Measurements from ENCODE around the gene EPHA1. TPM values are rescaled to one million over a fixed set of nuclear protein-coding genes. Genes with fewer than 3 reads are reported as not detected.

EPHA1 gene
- total and polyA plus RNA-seq, 2 donors (not counting 3 experiments of a cell fraction or from before 2014, with no cell fraction given), result 0.07 TPM; not detected in 1

DNA sequence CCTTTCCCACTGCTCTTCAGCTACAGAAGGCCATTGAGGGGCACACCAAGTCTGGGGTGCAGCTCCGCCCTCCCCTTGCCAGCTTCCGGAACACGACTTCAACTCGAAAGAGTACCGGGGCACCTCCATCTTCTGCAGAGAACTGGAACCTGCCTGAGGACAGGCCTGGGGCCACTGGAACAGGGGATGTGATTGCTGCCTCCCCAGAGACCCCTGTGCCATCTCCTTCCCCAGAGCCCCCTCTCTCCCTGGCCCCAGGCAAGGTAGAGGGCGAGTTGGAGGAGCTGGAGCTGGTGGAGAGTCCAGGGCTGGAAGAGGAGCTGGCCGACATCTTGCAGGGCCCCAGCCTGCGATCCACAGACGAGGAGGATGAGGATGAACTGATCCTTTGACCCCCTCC lies 57.1 kb downstream of the EPHA1 start:
- Histone ChIP-seq H3K27me3 (ENCODE audit: control insufficient read depth in 2 of 2, insufficient read depth in 2 of 2, low read length in 2 of 2) (peaks cover 10 to 21% of the 10 kb centered on the region in 2 experiments), H3K4me3 (replicated peaks in 1 of 3; ENCODE audit: insufficient read depth in 1 of 3, low read depth in 1 of 3, low read length in 3 of 3) (no peak overlapping the region), H3K4me1 (ENCODE audit: control insufficient read depth, extremely low read depth, insufficient read depth, low read length) (no peaks in the 10 kb centered on the region), H3K4me2 (ENCODE audit: insufficient read depth, low read length) (no peak overlapping the region), H3K36me3 (ENCODE audit: control insufficient read depth in 2 of 2, extremely low read depth in 1 of 2, insufficient read depth in 2 of 2, low read length in 2 of 2) (no peaks in the 10 kb centered on the region), H3K9me1 (replicated peaks; ENCODE audit: control insufficient read depth, extremely low read depth, insufficient read depth, low read length) (no peaks in the 10 kb centered on the region), H4K20me1 (replicated peaks; ENCODE audit: control insufficient read depth, extremely low read depth, insufficient read depth, low read length) (no peaks in the 10 kb centered on the region), H2AFZ (ENCODE audit: low read depth, low read length) (no peak overlapping the region), H3K79me2 (ENCODE audit: control insufficient read depth, insufficient read depth, low read length) (no peaks in the 10 kb centered on the region), H3K9ac (replicated peaks; ENCODE audit: extremely low read depth, insufficient read depth, low read length) (no peak overlapping the region), H3K9me3 (replicated peaks; ENCODE audit: control insufficient read depth, insufficient read depth, low read length) (no peaks in the 10 kb centered on the region), H3K27ac (ENCODE audit: insufficient read depth, low read depth, low read length) (no peak overlapping the region)
- dilution Hi-C loops (cut with MboI; ENCODE audit: extremely low pct_ligation_motif_present, low sequenced_read_pairs) (no loop called here), intact Hi-C loops (cut with micrococcal nuclease) (no loop called here)
- BruUV-seq (replicated peaks), result no TSS peak
- no peak for FAIRE-seq
- ChIA-PET CTCF (no interaction called here), POLR2A (no interaction called here)
- TF ChIP-seq JUN (IDR thresholded peaks at IDR 0.05; ENCODE audit: borderline replicate concordance, insufficient read depth, insufficient read length, low read depth), result no peak
- TF ChIP-seq, protein P1, sequence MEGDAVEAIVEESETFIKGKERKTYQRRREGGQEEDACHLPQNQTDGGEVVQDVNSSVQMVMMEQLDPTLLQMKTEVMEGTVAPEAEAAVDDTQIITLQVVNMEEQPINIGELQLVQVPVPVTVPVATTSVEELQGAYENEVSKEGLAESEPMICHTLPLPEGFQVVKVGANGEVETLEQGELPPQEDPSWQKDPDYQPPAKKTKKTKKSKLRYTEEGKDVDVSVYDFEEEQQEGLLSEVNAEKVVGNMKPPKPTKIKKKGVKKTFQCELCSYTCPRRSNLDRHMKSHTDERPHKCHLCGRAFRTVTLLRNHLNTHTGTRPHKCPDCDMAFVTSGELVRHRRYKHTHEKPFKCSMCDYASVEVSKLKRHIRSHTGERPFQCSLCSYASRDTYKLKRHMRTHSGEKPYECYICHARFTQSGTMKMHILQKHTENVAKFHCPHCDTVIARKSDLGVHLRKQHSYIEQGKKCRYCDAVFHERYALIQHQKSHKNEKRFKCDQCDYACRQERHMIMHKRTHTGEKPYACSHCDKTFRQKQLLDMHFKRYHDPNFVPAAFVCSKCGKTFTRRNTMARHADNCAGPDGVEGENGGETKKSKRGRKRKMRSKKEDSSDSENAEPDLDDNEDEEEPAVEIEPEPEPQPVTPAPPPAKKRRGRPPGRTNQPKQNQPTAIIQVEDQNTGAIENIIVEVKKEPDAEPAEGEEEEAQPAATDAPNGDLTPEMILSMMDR (IDR thresholded peaks at IDR 0.05; ENCODE audit: extremely low read depth in 1 of 2, insufficient read depth in 1 of 2, low read depth in 1 of 2, low read length in 2 of 2), result no peak
- TF ChIP-seq POLR2AphosphoS5 (IDR thresholded peaks at IDR 0.05; ENCODE audit: insufficient read depth, low read depth, low read length), result no peak
- no peak for TF ChIP-seq FOS (IDR thresholded peaks at IDR 0.05; ENCODE audit: borderline replicate concordance, insufficient read depth, low read length)
- TF ChIP-seq MYC (IDR thresholded peaks at IDR 0.05; ENCODE audit: low read depth, low read length), result no peak
- no peak for TF ChIP-seq GATA2 (IDR thresholded peaks at IDR 0.05; ENCODE audit: insufficient read depth, insufficient read length, low read depth, low read length)
- TF ChIP-seq, protein P2, sequence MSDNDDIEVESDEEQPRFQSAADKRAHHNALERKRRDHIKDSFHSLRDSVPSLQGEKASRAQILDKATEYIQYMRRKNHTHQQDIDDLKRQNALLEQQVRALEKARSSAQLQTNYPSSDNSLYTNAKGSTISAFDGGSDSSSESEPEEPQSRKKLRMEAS (IDR thresholded peaks at IDR 0.05; ENCODE audit: insufficient read depth, insufficient read length), result no peak
- no peak for TF ChIP-seq POLR2A (IDR thresholded peaks at IDR 0.05; ENCODE audit: low read depth, low read length)
- DNase-seq (ENCODE audit: low read depth, low spot score), result no peak

Data from endothelial cell of umbilical vein (primary cell).